Measurements from ENCODE around the gene ZIM2.
A peak's percentile ranks its signal among the peaks of the same experiment; 100 is the strongest.

Gene ZIM2

GRCh38 chr19:56838909-56839651 is 1.4 kb downstream of the ZIM2 start:
- DNase-seq (ENCODE audit: low read depth) = peak; percentile 1

- no peak for DNase-seq (ENCODE audit: low read depth)
These were observed 2.3 kb downstream of the ZIM2 start for GRCh38 chr19:56838024-56838908.

DNA sequence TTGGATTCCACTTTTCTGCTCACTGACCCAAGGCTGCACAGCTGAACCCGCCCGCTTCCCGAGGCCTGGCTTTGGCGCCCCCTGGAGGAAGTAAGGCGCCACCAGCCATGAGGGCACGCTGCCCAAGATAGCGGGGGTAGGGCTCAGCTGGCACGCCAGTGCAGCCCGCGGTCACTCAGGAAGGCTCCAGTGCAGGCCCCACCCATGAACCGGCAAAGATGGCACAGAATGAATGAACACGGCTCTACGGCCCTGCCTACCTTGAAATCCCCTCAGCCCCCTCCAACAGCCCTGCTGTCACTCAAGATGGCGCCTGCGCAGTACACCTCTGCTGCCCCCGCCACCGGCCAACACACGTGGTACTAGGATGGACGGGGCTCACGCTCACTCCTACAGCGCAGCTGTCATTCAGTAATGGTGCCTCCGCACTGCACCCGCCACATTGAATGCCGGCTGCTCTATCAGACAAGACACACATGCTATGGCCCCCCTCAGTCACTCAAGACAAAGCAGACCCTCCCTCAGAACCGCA is 3.0 kb downstream of the ZIM2 start:
- no peak for DNase-seq (ENCODE audit: low read depth)

DNA sequence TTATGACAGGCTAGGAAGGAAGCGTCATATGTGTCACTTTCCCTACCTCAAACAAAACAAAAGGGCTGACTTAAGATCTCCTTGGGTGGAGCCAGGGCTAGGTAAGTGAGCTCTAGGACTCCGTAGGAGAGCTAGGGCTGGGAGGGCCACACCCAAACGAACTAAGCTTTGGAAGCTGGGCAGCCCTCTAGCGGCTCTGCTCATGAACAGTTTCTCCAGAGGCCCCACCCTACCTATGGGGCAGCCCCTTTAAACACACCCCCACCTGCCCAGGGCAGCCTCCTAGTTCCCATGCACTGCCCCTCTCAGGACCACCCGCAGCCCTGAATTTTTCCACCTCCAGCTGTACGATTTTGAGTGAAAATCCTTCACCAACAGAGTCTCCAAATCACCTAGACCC is 3.5 kb downstream of the ZIM2 start:
- no peak for DNase-seq (ENCODE audit: low read depth)

DNA sequence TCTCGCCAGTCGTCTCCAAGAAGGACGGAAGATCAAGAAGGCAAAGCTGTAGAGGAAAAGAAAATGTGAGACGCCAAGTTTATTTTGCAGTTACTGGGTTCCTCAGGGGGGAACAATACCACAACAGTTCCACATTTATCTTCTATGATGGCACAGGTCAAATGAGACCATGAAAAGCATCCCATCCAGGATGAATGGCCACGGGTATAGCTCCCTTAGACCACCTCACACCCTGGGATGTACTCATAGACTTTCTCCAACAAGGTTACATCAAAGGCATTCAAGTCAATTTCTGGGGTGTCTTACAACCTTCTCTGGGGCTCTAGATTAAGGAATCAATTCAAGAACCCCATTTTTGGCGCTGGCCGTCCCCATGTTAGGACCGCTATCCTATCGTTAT is 4.5 kb downstream of the ZIM2 start:
- DNase-seq (ENCODE audit: low read depth) = no peak

- DNase-seq (ENCODE audit: low read depth) = no peak
These were observed 5.1 kb downstream of the ZIM2 start for GRCh38 chr19:56835401-56835800.

DNA sequence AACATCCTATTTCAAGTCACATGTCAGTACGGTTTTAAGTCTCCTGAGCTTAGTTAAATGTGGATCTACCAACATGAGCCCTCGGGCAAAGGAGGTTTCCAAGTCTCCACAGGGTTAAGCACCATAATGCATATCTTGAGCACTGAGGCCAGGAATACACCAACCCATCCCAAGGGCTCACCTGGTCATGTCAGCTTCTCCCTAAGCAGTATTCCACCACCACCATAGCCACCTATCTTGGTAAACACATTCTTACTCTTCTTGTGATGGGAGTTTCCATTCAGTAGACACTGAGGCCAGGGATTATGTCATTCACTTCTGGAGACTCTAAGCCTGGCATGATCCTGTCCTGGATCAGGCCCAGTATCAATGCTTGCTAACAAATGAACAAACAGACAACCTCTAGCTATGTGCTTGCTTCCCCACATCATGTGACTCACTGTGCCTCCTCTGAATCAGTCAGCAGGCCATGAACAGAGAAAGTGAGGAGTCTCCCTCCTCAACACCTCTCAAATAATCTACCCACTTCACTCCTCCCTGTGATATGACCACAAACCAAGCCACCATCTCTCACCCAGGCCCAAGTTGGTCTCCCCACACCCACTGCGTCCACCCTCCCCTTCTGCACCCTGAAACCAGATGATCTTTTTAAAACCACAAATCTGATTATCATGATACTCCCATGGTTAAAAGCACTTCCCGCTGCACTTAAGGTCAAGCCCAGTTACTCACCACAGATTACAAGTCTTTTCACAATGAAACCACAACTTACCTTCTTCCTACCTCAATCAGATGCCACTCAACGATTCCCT is 5.8 kb downstream of the ZIM2 start:
- no peak for DNase-seq (ENCODE audit: low read depth)

GRCh38 chr19:56832352-56832928 is 8.1 kb downstream of the ZIM2 start:
- DNase-seq (ENCODE audit: low read depth) = no peak

GRCh38 chr19:56831255-56831654 is 9.3 kb downstream of the ZIM2 start:
- DNase-seq (ENCODE audit: low read depth) = no peak

- DNase-seq (ENCODE audit: low read depth) = no peak
These were observed 10.9 kb downstream of the ZIM2 start for GRCh38 chr19:56829596-56829995.

GRCh38 chr19:56827708-56828107 is 12.8 kb downstream of the ZIM2 start:
- DNase-seq (ENCODE audit: low read depth) = no peak

GRCh38 chr19:56823956-56824355 is 16.6 kb downstream of the ZIM2 start:
- no peak for DNase-seq (ENCODE audit: low read depth)

GRCh38 chr19:56823417-56823816 is 17.1 kb downstream of the ZIM2 start:
- DNase-seq (ENCODE audit: low read depth) = no peak

- no peak for DNase-seq (ENCODE audit: low read depth)
These were observed 17.8 kb downstream of the ZIM2 start for GRCh38 chr19:56822755-56823154.

- DNase-seq (ENCODE audit: low read depth) = no peak
These were observed 18.9 kb downstream of the ZIM2 start for GRCh38 chr19:56821675-56822074.

- no peak for DNase-seq (ENCODE audit: low read depth)
These were observed 19.3 kb downstream of the ZIM2 start for GRCh38 chr19:56821209-56821608.

- DNase-seq (ENCODE audit: low read depth) = no peak
These were observed 21.4 kb downstream of the ZIM2 start for GRCh38 chr19:56819166-56819565.

DNA sequence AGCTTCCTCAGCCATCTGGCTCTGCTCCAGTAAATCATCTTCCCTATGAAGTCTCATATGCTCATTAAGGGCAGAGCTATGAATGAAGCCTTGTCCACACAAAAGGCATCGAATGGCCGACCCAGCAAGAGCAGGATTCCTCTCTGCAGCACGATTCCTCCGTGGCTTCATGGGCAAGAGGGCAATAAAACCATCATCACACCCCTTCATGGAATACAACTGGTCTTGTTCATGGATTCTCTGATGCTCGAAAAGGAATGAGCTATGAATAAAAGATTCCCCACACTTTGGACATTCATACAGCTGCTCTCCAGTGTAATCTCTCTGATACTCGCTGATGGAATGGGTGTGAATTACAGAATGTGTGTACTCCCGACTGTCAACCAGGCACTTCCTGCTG is 25.9 kb downstream of the ZIM2 start:
- no peak for DNase-seq (ENCODE audit: low read depth)

GRCh38 chr19:56813531-56813930 is 27.0 kb downstream of the ZIM2 start:
- DNase-seq (ENCODE audit: low read depth) = no peak

DNA sequence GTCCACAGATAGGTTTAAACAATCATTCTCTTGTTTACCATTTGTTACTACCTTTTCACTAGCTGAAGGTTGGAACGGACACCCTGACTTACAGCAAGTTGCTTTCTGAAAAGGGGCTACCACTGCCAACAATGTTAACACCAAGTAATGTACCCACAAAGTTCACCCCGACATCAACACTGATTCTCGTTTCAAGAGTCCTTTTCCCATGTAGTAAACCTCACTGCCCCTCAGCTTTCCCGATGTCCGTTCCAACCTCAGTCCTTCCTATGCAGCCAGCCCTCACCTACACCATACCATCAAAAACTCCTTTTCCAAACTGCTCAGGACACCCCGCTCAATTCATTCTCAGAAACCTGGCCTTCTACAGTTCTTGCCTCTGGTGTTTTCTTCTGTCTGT is 29.0 kb downstream of the ZIM2 start:
- no peak for DNase-seq (ENCODE audit: low read depth)

- DNase-seq (ENCODE audit: low read depth) = no peak
These were observed 30.3 kb downstream of the ZIM2 start for GRCh38 chr19:56810260-56810659.

All from ELR (cell line).